ENCODE measurements around the gene DLGAP1. TPM values are rescaled to one million over a fixed set of nuclear protein-coding genes. Genes with fewer than 3 reads are reported as not detected.
A peak's percentile ranks its signal among the peaks of the same experiment; 100 is the strongest.

Gene DLGAP1
- total and polyA plus RNA-seq, 2 of the 13 experiments (the other 11 are each of a cell fraction or from before 2014, with no cell fraction given), result 0.01 TPM; not detected in 1

DNA sequence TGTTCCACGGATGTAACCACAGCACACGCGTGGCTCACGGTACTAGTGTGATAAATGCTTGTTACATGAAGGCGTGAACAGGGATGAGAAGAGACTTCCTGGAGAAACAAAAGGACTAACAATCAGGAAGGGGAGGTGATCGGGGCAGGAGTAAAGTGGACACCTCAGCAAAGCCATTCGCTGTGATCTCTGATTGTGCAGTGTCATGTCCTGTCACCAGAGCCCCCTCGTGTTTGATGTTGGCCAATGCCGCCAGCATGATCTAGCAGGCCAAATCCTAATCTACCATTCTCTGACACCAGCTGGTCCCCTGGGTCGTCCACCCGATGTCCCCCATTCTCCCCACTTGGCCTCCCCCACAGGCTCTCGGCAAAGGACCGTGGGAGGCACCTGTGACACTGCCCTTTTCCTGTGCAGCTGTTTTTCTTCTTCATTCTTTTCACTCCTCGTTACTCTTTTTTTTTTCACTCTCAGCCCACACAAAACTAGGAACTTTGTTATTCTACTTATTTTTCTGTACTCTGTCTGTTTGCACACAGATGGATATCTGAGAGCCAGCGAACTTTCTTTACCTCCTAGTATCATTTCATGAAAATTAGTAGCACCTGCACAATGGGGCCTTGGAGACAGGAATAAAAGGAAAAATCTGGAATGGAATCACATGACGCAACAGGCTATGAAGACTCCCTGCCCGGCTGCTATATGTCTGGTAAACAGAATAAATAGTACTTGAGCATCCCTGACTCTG lies 858.3 kb downstream of the DLGAP1 start (continued):
- peak; percentile 41; the same call in 1 of the 2 replicates for TF ChIP-seq IKZF5 (CRISPR knock-in tag; IDR thresholded peaks at IDR 0.05)
- TF ChIP-seq YY1 (IDR thresholded peaks at IDR 0.05; ENCODE audit: insufficient read depth, insufficient replicate concordance, low read depth, low read length), result peak; percentile 10
- TF ChIP-seq SOX13 (IDR thresholded peaks at IDR 0.05), result peak; percentile 61; the same call in 1 of the 2 replicates
- peak in 1 of 2 experiments; percentile 74; a peak in 2 of 4 replicates for TF ChIP-seq SOX13 (CRISPR knock-in tag; conservative IDR thresholded peaks at IDR 0.05 in 1 of 2, IDR thresholded peaks at IDR 0.05 in 1 of 2)
- TF ChIP-seq REST (IDR thresholded peaks at IDR 0.05; ENCODE audit: borderline replicate concordance in 1 of 2, low read depth in 1 of 2, low read length in 2 of 2), result peak in 1 of 2 experiments; percentile 21; a peak in 1 of 4 replicates
- TF ChIP-seq ZSCAN9 (CRISPR knock-in tag; IDR thresholded peaks at IDR 0.05; ENCODE audit: borderline replicate concordance), result no peak; the same call in 1 of the 2 replicates
- 0 out of 2 replicates have a peak, but pooled peaks have one; percentile 12 for TF ChIP-seq PBX2 (CRISPR knock-in tag; IDR thresholded peaks at IDR 0.05)
- no peak for TF ChIP-seq ZNF343 (CRISPR knock-in tag; IDR thresholded peaks at IDR 0.05)
- peak; percentile 82 for TF ChIP-seq MAFF (IDR thresholded peaks at IDR 0.05; ENCODE audit: low read depth, low read length)
- TF ChIP-seq ZNF639 (CRISPR knock-in tag; conservative IDR thresholded peaks at IDR 0.05), result no peak
- TF ChIP-seq ATF7 (IDR thresholded peaks at IDR 0.05), result no peak
- TF ChIP-seq ATF7 (CRISPR knock-in tag; IDR thresholded peaks at IDR 0.05), result no peak
- TF ChIP-seq ZNF460 (CRISPR knock-in tag; IDR thresholded peaks at IDR 0.05; ENCODE audit: borderline replicate concordance), result no peak
- TF ChIP-seq TCF7L2 (IDR thresholded peaks at IDR 0.05; ENCODE audit: low read depth, low read length), result peak; percentile 50; the same call in 1 of the 2 replicates
- peak; percentile 53; the same call in 1 of the 2 replicates for TF ChIP-seq SMC3 (IDR thresholded peaks at IDR 0.05; ENCODE audit: low read length)
- TF ChIP-seq SOX6 (IDR thresholded peaks at IDR 0.05), result no peak
- peak; percentile 59 for TF ChIP-seq SOX6 (CRISPR knock-in tag; IDR thresholded peaks at IDR 0.05)

Measured in HepG2 (cell line).